Stimulated activated naive CD4-positive, alpha-beta T cell treated with Interleukin-2 at 50 U/mL for 16 hours (primary cell): ENCODE data around the gene PANK1.
A peak's percentile ranks its signal among the peaks of the same experiment; 100 is the strongest.
"Not testable (repeated sequence)": the region's sequence is repeated elsewhere in the genome, so short reads cannot be mapped to it uniquely, and the experiment has no call there.

ENCODE experiments used
- DNase-seq: peaks from one replicate; lab custom pipeline; 2025; lab: John Stamatoyannopoulos, UW

The PANK1 gene

DNA sequence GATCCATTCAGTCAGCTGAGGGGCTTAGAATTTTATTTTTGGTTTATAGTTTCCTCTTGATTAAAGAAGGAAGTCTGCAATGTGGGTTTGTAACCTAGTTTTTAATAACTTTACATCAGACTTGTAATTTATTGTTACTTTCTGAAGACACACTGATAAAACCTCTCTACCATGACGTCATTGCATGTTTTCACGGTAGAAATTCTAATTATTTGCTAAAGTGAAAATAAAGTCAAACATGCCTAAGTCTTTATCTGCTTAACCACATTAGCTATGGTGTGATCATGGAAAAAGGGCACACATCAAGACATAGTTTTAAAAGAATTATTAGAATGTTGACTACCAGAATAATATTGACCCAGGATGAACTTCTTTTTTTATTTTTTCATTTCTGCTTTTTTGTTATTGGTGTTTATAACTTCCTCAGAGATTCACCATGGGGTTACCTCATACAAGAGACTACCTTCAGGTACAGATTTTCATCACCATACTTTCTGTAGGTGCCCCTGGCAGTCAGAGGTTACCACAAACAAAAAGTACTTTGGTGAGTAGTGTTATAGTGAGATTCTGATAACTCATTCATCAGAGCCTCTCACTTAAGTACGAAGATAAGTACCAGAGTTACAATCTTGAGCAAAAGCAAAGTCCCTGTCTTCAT, 7.0 kb upstream of the PANK1 start:
- no peak for DNase-seq

DNA sequence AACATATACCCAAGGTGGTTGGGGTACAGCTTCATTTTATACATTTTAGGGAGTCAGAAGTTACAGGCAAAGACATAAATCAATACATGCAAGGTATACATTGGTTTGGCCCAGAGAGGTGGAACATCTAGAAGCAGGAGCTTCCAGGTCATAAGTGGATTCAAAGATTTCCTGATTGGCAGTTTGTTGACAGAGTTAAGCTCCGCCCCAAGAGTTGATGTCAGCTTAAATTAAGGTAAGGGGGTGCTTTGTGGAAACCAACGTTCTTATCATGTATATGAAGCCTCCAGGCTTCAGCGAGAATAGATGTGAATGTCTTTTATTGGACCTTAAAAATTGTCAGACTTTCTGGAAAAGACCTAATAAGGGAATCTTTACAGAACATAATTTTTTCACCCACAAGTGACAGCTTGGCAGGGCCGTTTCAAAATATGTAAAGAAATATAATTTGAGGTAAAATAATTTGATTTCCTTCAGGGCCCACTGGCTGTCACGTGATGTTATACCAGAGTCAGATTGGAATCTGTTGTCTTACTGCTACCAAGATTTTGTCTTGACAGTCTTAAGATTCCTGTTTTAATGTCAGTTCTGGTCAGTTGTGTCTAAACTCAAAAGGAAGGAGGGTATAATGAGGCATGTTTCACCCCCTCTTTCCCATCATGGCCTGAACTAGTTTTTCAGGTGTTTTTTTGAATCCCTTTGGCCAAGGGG, 6.3 kb upstream of the PANK1 start:
- DNase-seq, result no peak

DNA sequence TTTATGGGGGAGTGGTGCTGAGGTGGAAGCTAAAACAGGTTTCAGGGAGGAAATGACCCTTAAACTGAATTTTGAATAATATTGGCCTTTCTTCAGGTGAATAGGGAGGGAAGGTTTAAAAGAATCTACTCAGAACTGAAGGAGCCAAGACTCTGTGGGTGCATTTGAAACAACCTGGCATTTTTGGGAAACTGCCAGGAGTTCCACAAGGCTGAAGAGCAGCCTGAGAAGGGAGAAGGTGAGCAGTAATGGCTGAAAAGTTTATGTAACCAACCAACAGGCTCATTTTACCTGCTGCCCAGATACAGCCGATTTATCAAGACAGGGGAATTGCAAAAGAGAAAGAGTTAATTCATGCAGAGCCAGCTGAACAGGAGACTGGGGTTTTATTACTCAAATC, 4.0 kb upstream of the PANK1 start:
- no peak for DNase-seq

DNA sequence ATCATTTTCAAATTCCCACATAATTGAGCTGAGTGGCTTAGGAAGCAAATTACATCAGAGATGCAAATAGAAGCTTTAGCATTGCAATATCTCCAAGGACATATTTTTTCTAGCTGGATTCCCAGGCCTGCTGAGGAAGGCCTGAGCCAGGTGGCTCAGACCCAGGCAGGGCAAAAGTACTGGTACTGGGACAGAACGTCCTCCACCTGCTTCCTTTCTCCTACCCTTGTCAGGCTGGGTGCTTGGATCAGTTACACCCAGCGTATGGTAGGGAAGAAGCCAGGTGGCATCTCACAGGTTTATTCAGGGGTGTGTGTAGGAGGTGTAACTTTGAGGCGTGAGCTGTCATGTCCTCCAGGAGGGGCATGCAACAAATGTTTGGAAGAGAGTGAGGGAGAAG, 3.0 kb upstream of the PANK1 start:
- DNase-seq, result no peak

DNA sequence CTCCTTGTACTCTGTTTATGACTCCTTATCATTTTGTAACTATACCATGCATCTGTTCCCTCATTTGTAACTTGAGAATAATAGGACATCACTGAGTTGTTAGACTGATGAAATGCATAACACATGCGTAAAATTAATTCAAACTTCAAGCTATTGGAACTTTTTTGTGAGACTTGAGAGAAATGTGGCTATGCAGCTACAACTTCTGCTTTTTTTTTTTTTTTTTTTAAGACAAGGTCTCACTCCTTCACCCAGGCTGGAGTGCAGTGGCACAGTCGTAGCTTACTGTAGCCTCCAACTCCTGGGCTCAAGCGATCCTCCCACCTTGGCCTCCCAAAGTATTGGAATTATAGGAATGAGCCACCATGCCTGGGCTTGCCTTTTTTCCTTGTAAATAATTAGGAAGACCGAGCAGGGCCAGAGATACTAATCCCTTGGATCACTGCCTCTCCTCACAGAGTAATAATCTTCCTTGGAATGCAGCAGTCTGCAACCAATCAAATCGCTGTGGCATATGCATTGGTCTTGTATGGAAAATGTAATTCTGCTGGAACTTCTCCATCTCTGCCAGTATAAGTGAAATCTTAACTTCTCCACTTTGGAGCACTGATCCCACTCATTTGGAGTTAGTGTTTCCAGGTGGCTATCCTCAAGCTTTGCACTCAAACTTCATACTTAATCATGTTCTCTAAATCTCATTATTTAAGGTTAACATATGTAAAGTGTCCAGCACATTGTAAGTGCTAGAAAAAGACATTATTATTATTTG, 2.0 kb upstream of the PANK1 start:
- DNase-seq, result no peak

DNA sequence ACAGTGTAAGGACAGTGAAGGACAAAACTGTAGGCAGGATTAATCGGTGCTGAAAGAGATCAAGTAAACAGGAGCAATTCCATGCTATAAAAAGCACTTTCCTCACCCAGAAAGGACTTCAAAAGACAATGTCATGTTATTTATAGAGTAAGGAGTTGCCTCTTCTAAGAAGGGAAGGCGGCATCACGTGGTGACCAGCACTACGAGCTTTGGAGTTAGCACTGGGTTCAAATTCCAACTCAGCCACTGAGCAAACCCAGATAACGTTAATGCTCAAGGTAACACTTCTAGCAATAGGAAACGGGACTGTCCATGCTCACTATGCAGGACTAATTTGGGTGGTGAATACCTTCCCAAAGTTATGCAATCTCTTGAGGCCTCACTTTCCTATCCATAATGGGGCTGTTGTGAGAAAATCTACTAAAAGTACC, 715 bp upstream of the PANK1 start:
- DNase-seq, result no peak

DNA sequence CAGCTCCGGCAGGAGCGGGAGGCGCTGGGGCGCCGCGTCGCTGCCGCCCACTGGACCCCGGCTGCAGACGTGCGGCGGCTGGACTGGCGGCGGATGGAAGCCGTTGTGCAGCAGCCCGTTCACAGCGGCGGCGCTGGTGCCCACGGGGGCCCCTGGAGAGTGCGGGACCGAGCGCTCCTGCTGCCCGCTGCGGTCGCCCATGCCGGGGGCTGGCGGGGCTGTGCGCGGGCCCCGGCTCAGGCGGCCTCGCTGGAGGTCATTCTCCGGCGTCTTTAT, 413 bp downstream of the PANK1 start:
- peak; percentile 43 for DNase-seq

DNA sequence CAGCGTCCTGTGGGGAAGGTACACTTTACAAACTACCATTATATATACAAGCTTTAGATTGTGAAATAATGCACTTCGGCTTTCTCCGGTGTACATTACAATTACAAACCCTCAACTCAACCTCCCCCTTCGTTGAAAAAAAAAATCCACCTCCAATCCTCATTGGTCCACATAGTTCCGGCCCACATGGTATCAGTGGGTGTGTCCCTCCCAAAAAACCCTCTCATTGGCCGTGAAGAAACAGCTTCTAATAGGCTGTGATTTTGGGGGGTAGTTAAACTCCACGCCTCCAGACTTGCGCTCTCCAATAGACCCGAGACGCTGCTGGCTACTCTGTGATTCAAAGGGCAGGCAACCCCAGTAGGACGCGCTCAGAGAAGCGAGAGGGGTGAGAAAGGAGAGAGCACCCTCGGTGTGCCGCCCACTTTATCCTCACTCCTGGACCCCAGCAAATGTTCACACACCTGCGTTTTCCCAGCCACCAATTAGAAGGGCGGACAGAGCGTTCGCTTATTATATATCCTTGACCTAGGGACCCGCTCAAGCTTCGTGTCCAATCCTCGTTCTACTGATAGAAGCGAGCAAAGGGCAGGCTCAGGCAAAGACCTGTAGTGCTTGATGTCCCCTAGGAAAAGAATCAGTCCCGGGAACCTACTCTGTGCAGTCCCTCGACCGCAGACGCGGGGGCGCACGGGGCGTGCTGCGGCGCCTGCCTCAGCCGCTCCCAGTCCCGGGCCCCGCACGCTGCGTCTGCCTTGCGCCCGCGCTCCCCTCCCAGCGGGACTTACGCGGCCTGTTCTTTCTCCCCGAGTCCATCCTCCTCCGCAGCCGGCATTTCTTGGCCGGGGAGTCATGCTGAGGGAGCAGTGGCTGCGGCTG, 991 bp downstream of the PANK1 start:
- DNase-seq, result peak; percentile 66

DNA sequence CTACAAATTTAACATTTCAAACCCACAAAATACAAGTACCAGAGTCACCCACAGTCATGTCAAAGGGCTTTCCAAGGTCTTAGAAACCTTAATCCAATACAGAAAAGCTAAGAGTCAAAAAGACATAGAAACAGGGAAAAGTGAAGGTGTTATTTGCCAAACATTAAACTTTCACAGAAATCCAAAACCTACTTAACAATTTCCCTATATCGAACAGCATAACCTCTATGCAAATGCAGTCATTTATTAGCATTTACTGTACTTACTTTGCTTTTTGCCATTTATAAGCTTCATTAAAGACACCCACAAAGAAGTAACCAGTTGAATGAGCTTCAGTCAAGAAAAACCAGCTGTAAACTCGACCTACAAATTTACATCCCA, 1.6 kb downstream of the PANK1 start:
- no peak for DNase-seq

DNA sequence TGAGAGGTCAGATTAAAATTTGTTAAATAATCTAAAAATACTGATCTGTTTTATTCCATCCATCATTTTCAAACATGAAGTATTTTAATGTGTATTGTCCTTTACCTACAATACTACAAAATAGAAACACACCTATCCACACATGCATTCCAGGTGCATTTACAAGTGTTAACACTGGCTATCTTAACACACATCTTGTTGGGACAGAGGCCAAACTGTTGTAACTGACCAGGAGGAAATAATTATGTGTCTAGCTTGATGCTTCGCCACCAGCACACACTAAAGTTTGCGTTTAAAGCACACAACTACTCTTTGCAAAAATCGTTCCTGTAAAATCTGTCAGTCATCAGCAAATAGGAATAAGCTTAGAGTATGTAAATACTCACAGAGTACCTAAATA, 2.8 kb downstream of the PANK1 start:
- no peak for DNase-seq

DNA sequence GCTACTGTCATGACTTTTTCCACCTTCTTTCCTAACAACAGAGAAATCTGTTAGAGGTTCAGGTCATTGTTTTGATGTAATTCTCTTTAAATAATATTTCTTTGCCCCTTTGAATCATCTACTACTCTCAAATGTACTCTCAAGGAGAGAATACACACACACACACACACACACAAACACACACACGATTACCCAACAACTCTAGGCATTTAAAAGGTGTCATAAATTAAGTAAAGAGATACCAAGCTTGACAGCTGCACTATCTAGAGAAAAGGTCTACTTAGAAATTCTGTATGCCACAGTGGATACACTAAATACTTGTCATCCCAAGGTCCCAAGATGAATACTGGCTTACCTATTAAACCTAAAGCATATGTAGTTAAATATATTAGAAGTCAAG, 4.8 kb downstream of the PANK1 start:
- DNase-seq, result no peak

DNA sequence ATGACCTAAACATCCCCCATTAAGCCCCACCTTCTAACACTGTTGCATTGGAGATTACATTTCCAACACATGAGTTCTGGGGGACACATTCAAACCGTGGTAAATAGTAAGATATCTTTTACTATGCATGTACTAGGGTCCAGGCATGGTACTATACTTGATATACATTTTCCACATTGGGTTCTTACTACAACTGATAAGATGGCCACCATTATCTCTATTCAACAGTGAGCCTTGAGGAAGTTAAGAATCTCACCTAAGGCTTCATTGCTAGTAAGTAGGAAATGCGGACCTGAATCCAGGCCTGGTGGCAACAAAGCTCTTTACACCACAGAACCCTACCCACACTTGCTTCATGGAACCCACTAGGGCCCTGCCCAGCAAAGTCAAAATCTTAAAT, 5.7 kb downstream of the PANK1 start:
- DNase-seq, result no peak

DNA sequence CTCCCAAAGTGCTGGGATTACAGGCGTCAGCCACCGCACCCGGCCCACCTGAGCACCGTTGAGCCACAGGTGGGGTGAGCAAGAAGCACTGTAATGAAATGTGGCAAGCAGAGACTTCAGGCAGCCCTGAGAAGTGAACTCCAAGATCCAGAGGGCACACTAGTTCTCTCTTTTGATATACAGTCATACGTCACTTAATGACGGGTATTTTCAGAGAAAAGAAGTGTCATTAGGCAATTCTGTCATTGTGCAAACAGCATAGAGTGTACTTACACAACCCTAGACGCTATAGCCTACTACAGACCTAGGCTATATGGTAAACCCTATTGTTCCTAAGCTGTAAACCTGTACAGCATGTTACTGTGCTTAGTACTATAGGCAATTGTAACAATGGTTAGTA, 7.9 kb downstream of the PANK1 start:
- DNase-seq, result no peak

DNA sequence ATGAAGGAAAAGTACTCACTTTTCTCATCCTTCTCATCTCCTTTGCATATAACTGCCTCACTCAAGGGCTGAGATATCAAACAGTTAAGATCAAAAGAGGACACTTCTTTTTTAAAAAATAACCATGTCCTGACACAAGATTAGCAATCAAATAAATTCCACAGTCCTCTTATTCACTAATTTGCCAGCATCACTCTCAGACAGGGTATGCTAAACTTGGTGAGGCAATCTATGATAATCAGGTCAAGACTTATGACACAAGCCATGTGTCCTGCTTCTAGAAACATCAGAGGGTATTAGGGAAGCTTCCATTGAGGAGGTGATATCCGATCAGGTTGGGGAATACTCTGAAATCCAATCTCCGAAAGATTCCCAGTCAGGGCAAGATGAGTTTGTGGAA, 10.4 kb downstream of the PANK1 start:
- DNase-seq, result no peak

DNA sequence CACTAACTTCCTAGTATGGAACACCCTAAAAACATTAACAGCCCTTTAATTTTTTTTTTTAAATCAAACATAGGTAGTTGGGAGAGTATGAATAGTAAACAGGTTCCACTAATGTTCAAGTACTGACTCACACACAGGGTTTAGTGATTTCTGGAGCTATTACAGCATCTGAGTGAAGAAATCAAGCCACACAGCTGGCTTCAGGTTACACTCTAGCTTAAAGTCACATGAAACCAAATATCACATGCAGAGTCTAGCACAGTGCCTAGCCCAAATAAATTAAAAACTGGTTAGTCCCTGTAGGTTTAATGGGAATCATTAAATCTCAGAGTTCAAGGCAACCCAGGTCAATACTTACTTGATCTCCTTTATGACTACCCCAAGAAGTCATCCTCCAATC, 11.6 kb downstream of the PANK1 start:
- DNase-seq, result no peak

DNA sequence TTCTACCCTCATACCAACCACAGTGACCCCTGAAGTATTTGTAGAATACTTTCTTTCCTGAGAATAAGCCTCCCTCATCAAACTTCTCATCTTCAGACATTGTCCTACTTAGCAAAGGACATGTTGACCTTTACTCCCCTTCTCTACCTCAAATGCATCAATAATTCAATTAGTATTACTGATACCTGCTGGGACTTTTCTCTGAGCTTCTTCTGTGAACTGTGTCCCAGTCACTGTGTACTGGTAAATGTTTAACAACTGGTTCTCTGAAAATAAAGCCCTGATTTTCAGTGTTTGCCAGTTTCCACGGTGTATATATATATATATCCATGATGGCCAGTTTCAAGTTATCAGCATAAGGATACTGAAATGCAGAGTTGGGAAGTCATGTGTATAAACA, 12.2 kb downstream of the PANK1 start:
- no peak for DNase-seq

DNA sequence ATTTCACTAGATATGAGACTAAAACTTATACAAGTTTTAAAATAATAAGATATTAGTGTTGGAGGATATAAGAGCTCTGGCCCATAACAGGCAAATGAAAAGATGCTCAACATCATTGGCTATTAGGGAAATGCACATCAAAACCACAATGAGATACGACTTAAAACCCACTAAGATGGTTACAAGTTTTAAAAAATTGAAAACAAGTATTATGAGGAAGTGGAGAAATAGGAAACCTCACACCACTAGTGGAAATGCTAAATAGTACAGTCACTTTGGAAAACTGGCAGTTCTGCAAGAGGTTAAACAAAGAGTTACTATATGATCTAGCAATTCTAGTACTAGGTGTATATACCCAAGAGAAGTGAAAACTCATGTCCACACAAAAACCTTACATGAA, 17.2 kb downstream of the PANK1 start:
- no peak for DNase-seq

DNA sequence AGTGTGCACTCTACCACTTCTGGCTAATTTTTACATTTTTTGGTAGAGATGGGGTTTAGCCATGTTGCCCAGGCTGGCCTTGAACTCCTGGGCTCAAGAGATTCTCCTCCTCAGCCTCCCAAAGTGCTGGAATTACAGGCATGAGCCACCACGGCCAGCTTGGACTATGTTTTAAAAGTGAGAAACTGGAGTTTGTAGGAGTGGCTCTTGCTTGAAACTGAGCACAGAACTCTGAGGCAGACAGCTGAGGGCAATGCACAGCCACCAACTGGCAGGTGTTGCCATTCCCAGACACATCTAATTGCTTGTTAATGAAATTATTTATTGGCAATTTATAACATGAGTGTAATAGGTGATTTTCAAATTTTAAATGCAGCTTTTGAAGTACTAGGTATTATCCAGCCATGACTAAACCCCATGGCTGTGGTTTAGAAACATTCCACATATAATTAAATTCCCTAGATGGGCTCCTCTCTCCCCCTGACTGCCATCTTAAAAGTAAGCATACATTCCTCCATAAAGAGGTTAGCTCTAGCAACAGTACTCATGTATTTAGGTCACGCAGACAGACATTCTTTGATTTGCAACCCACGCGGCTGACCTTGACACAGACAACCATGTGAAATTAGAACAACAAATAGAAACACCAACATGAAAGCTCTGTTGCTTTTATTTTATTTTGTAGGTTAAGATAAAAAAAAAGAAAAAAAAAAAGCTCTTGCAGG, 19.8 kb downstream of the PANK1 start:
- DNase-seq, result no peak

DNA sequence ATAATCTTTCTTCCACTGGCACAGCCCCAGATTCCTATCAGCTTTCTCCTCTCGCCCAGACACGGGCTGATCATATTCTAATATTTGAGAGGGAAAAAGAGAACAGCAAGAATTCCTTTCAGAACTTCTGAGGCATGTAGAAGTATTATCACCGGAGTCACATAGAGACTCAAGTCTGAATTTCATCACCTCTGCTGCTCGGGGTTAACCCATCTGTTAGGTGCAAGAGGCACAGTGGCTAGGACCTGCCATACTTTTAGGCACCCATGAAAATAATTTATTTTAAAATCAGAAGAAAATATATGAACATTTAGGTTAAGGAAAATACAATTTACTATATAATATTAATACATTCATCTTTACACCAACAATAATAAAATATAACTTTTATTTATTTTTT, 21.0 kb downstream of the PANK1 start:
- DNase-seq, result no peak

DNA sequence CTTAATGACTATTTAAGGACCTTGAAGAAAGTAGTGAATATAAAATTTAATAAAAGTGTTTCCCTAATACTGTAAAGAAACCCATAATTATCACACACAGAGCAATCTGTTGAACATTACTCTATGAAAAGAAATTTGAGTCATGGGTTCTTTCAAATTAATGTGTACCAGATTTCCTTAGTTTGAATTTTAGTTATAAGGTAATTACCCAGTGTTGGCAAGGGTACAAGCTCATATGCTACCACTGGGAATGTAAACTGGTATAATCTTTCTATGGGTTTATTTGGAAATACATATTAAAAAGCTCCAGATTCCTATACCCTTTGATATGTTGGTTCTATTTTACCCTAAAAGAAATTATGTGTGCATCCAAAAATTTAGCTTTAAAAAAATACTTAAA, 22.9 kb downstream of the PANK1 start:
- DNase-seq, result no peak

DNA sequence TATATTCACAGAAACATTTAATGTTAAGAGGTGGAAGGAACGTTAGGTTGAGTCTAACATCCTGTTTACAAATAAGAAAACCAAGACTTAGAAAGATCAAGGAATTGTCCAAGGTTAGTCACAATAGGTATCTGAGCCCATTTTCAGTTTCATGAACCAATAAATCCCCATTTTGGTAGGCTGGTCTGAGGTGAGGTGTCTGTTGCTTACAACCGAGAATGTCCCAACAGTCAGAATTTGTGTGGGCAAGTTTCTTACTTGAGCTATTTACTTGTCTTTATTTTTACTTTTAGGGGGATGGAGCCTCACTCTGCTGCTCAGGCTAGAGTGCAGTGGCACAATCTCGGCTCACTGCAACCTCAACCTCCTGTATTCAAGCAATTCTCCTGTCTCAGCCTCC, 23.6 kb downstream of the PANK1 start:
- DNase-seq, result no peak

DNA sequence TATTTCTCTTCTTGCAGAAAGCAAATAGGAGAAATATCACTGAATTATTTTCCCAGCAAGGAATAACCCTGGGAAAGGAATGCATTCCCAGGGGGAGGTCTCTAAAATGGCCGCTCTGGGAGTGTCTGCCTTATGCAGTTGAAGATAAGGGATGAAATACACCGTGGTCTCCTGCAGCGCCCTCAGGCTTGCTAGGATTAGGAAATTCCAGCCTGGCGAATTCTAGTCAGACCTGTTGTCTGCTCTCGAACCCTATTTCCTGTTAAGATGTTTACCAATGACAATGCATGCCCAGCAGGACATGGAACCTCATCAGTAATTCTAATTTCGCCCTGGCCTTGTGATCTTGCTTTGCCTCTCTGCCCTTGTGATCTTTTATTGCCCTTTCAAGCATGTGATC, 24.7 kb downstream of the PANK1 start:
- DNase-seq, result not testable (repeated sequence)
